GM06990 (cell line): ENCODE data around the gene ZFPL1.

ENCODE experiments used
- DNase-seq: peaks from one replicate; pipeline ENCODE4 v3.0.0-alpha.2; 2011; ENCODE audit not compliant: insufficient read length; ENCODE audit errors: extremely low read depth
- H3K27me3 ChIP-seq: replicated peaks from 2 replicates; pipeline ENCODE4 v1.6.0; 2011; ENCODE audit warnings: low read length; ENCODE audit not compliant: control insufficient read depth, insufficient read depth
- H3K36me3 ChIP-seq: 2 replicates; pipeline ENCODE4 v1.5.1; 2011; ENCODE audit warnings: low read length; ENCODE audit not compliant: control insufficient read depth, insufficient read depth
- H3K4me3 ChIP-seq: replicated peaks from 2 replicates; pipeline ENCODE4 v1.5.1; 2011; ENCODE audit warnings: low read depth, mild to moderate bottlenecking, control low read depth, low read length
- TF ChIP-seq, protein P1 (sequence below): IDR thresholded peaks from 2 replicates; pipeline ENCODE4 v1.5.1; 2011; ENCODE audit warnings: low read length, control low read depth, mild to moderate bottlenecking, inconsistent platforms; ENCODE audit not compliant: insufficient read depth, poor library complexity, severe bottlenecking

Gene ZFPL1

DNA sequence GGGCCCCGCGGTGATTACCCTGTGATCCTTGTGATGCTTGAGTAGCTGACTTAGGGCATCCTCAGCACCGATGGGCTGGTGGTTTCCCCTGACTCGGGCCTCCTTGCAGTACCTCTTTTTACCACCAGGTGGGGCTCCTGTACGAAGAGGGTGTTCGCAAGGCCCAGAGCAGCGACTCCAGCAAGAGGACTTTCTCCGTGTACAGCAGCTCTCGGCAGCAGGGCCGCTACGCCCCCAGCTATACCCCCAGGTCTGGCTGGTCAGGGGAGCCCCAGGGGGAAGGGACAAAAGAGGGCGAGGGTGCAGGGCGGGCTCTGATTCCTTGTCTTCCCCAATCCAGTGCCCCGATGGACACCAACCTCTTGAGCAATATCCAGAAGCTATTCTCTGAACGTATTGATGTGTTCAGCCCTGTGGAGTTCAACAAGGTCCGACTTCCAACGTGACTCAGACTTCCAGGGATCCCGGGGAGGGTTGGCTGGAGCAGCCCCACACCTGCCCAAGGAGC is 26.4 kb downstream of the ZFPL1 start:
- Histone ChIP-seq H3K27me3 (no peaks in the 10 kb centered on the region), H3K36me3 (peaks cover 9% of the 10 kb centered on the region), H3K4me3 (no peak overlapping the region)
- TF ChIP-seq, protein P1, sequence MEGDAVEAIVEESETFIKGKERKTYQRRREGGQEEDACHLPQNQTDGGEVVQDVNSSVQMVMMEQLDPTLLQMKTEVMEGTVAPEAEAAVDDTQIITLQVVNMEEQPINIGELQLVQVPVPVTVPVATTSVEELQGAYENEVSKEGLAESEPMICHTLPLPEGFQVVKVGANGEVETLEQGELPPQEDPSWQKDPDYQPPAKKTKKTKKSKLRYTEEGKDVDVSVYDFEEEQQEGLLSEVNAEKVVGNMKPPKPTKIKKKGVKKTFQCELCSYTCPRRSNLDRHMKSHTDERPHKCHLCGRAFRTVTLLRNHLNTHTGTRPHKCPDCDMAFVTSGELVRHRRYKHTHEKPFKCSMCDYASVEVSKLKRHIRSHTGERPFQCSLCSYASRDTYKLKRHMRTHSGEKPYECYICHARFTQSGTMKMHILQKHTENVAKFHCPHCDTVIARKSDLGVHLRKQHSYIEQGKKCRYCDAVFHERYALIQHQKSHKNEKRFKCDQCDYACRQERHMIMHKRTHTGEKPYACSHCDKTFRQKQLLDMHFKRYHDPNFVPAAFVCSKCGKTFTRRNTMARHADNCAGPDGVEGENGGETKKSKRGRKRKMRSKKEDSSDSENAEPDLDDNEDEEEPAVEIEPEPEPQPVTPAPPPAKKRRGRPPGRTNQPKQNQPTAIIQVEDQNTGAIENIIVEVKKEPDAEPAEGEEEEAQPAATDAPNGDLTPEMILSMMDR: peak; percentile 97
- DNase-seq: peak; percentile 77

DNA sequence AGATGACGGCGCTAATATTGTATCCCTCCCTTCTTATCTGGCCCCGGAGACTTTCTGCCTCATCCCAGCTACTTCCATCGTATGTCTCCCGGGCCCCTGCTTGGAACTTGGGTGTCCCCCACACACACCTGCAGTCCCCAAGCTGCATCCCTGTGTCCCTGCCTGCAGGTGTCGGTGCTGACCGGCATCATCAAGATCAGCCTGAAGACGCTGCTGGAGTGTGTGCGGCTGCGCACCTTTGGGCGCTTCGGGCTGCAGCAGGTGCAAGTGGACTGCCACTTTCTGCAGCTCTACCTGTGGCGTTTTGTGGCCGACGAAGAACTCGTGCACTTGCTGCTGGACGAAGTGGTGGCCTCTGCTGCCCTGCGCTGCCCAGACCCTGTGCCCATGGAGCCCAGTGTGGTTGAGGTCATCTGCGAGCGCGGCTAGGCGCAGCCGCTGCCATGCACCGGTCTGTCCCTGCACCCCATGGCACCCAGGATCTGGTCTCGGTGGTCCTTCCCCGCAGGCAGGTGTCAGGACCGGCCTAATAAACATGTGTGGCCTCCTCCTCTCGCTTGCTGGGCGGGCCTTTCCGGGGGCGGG is 27.2 kb downstream of the ZFPL1 start:
- no peak overlapping the region for H3K4me3 ChIP-seq
- no peak for DNase-seq
- TF ChIP-seq, protein P1: no peak
- no peaks in the 10 kb centered on the region for H3K27me3 ChIP-seq
- peaks cover 12% of the 10 kb centered on the region for H3K36me3 ChIP-seq

DNA sequence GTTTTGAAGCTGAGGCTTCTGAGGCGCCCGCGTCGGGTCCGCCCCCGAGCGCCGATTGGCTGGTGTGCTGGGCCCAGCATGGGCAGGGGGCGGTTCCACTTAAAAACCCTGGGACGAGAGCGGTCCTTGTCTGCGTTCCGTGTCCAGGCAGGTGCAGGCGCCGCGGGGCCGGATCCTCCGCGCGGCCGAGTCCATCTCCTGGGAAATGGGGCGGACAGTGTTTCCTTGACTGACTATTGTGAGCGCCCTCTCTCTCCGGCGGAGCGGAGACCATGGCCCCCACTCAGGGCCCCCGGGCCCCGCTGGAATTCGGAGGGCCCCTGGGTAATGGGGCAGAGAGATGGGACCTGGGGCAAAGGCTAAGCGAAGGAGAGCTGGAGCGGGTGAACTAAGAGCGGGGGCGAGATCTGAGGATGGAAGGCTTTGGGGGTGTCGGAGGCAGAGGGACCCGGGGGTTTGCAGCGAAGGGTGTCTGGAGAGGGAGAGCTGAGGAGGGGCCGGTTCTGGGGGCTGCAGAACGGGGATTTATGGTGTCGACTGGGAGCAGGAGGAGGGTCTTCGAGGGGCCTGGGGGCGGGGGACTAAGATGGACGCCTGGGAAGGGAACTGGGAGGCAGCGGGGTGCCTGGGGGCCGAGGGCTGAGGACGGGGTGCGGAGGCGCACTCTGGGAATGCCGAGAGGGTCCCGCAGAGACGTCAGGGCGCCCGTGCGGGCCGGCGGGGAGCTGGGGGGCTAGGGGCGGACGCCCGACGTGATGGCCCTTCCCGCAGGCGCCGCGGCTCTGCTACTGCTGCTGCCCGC is 27.9 kb downstream of the ZFPL1 start, which contains the start of gene TM7SF2:
TM7SF2 (plus strand) TSS at position 129 of the 802 bp plus-strand sequence; CDS start at position 273, 144 bp downstream.
- peak; percentile 95 for DNase-seq
- Histone ChIP-seq H3K36me3 (peaks cover 12% of the 10 kb centered on the region), H3K4me3 (peak within 1 kb of the TSS; percentile 67), H3K27me3 (no peaks in the 10 kb centered on the region)
- TF ChIP-seq, protein P1: no peak

DNA sequence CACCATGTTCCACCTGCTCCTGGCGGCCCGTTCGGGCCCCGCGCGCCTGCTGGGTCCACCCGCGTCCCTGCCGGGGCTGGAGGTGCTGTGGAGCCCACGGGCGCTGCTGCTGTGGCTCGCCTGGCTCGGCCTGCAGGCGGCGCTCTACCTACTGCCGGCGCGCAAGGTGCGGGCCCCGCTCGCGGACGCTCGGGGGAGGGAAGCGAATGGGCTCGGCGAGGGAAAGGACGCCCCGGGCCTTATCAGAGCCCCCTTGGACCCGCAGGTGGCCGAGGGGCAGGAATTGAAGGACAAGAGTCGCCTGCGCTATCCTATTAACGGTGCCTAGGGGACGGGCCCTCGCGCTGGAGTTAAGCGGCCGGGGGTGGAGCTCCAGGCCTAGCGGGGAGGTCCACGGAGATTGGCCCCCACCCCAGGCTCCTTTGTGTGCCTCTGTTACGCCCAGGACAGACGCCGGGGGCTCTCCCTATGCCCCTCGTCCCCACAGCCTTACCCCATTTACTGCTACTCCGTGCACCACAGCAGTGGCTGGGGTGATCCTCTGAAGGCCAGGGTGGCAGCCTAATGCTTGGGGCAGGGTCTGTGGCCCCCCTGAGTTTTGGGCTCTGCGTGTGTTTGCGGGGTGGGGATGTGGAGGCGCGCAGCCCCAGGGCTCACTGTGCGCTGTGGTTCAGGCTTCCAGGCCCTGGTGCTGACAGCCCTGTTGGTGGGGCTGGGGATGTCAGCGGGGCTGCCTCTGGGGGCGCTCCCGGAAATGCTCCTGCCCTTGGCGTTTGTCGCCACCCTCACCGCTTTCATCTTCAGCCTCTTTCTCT is 28.7 kb downstream of the ZFPL1 start:
- Histone ChIP-seq H3K4me3 (peak overlapping the region; percentile 67), H3K36me3 (peaks cover 10% of the 10 kb centered on the region), H3K27me3 (no peaks in the 10 kb centered on the region)
- DNase-seq: peak; percentile 83
- TF ChIP-seq, protein P1: peak; percentile 77

DNA sequence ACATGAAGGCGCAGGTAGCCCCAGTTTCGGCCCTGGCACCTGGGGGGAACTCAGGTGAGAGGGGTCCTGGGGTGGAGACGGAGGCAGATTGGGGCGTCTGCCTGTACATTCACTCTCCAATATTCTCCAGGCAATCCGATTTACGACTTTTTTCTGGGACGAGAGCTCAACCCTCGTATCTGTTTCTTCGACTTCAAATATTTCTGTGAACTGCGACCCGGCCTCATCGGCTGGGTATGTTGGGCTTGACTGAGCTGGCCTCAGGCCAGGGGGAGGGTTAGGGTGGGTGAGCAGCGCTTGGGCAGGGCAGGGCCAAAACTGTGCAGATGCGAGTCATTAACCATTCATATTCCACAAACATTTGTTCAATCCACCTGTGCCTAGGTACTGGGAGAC is 29.3 kb downstream of the ZFPL1 start:
- Histone ChIP-seq H3K36me3 (peaks cover 11% of the 10 kb centered on the region), H3K27me3 (no peaks in the 10 kb centered on the region), H3K4me3 (peak overlapping the region; percentile 67)
- TF ChIP-seq, protein P1: no peak
- DNase-seq: no peak
